Measurements from ENCODE around the gene IFT172. TPM values are rescaled to one million over a fixed set of nuclear protein-coding genes. Genes with fewer than 3 reads are reported as not detected.

Gene IFT172
- total RNA-seq, 1 experiment from 2014 or later = 26.2 TPM

- H3K4me2 ChIP-seq = no peak overlapping the region
- no peaks in the 10 kb centered on the region for H3K27me3 ChIP-seq (ENCODE audit: insufficient read depth, low read depth)
- H2AFZ ChIP-seq = no peak overlapping the region
- TF ChIP-seq, protein P1, sequence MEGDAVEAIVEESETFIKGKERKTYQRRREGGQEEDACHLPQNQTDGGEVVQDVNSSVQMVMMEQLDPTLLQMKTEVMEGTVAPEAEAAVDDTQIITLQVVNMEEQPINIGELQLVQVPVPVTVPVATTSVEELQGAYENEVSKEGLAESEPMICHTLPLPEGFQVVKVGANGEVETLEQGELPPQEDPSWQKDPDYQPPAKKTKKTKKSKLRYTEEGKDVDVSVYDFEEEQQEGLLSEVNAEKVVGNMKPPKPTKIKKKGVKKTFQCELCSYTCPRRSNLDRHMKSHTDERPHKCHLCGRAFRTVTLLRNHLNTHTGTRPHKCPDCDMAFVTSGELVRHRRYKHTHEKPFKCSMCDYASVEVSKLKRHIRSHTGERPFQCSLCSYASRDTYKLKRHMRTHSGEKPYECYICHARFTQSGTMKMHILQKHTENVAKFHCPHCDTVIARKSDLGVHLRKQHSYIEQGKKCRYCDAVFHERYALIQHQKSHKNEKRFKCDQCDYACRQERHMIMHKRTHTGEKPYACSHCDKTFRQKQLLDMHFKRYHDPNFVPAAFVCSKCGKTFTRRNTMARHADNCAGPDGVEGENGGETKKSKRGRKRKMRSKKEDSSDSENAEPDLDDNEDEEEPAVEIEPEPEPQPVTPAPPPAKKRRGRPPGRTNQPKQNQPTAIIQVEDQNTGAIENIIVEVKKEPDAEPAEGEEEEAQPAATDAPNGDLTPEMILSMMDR (conservative IDR thresholded peaks at IDR 0.05) = no peak
- no peak for TF ChIP-seq EZH2 (IDR thresholded peaks at IDR 0.05; ENCODE audit: low read depth)
- no peaks in the 10 kb centered on the region for H3K9me2 ChIP-seq (ENCODE audit: insufficient read depth)
- no peak overlapping the region for H3K4me3 ChIP-seq
- H3K4me1 ChIP-seq (replicated peaks; ENCODE audit: insufficient read depth) = peaks cover 15% of the 10 kb centered on the region
- H3K27ac ChIP-seq = no peak overlapping the region
- no TSS peak for BruUV-seq (replicated peaks)
- ChIA-PET POLR2A (ENCODE audit: unreplicated experiment) (no interaction called here), CTCF (no interaction called here)
- H3K9me3 ChIP-seq (ENCODE audit: insufficient read depth, low read depth) = no peaks in the 10 kb centered on the region
- H3K79me2 ChIP-seq (ENCODE audit: low read depth) = no peaks in the 10 kb centered on the region
- DNase-seq = no peak
- intact Hi-C loops (cut with micrococcal nuclease; ENCODE audit: unreplicated experiment) = no loop called here
- H4K20me1 ChIP-seq (ENCODE audit: insufficient read depth) = no peaks in the 10 kb centered on the region
- H3K36me3 ChIP-seq (ENCODE audit: low read depth) = no peaks in the 10 kb centered on the region
- peaks cover 13% of the 10 kb centered on the region for H3F3A ChIP-seq (ENCODE audit: insufficient read depth, low read depth)
These were observed 42.4 kb upstream of the IFT172 start for GRCh38 chr2:27531983-27532382.

GRCh38 chr2:27527182-27527581, 37.6 kb upstream of the IFT172 start:
- H4K20me1 ChIP-seq (ENCODE audit: insufficient read depth) = no peaks in the 10 kb centered on the region
- TF ChIP-seq, protein P1 (conservative IDR thresholded peaks at IDR 0.05) = no peak
- no peak for TF ChIP-seq EZH2 (IDR thresholded peaks at IDR 0.05; ENCODE audit: low read depth)
- H3F3A ChIP-seq (ENCODE audit: insufficient read depth, low read depth) = peaks cover 22% of the 10 kb centered on the region
- no peaks in the 10 kb centered on the region for H3K36me3 ChIP-seq (ENCODE audit: low read depth)
- ChIA-PET POLR2A (ENCODE audit: unreplicated experiment) (interaction anchor here (0.7 to 1.0 kb wide), 2 partner anchors 33 to 57 kb away, joined by 3 read pairs; no protein-coding TSS in a partner anchor), CTCF (no interaction called here)
- H3K4me2 ChIP-seq = peak overlapping the region; percentile 59
- H3K79me2 ChIP-seq (ENCODE audit: low read depth) = no peaks in the 10 kb centered on the region
- no peaks in the 10 kb centered on the region for H3K9me3 ChIP-seq (ENCODE audit: insufficient read depth, low read depth)
- H2AFZ ChIP-seq = no peak overlapping the region
- BruUV-seq (replicated peaks) = no TSS peak
- H3K27ac ChIP-seq = peak overlapping the region; percentile 94
- DNase-seq = peak; percentile 45 to 95
- intact Hi-C loops (cut with micrococcal nuclease; ENCODE audit: unreplicated experiment) = no loop called here
- H3K27me3 ChIP-seq (ENCODE audit: insufficient read depth, low read depth) = no peaks in the 10 kb centered on the region
- H3K9me2 ChIP-seq (ENCODE audit: insufficient read depth) = no peaks in the 10 kb centered on the region
- H3K4me3 ChIP-seq = no peak overlapping the region
- H3K4me1 ChIP-seq (replicated peaks; ENCODE audit: insufficient read depth) = peaks cover 20% of the 10 kb centered on the region

DNA sequence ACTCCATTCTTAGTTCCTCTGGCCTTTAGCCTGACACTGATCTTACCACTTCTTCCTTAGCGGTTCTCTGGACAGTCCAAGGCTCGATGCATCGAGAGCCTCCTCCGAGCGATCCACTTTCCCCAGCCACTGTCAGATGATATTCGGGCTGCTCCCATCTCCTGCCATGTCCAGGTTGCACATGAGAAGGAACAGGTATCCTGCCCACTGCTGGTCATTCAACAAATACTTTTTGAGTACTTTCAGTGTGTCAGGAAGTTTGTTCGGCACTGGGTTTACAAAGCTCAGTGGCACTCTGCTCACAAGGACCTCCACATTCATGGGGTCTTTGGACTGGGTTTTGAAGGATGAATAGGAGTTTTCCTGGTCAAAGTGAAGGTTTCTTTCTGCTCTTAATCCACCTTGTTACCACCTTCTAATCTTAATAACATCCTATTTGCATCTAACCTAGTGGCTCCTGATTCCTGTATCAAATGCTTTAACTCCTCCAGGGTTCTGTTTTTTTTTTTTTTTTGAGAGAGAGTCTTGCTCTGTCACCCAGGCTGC, 32.9 kb upstream of the IFT172 start:
- intact Hi-C loops (cut with micrococcal nuclease; ENCODE audit: unreplicated experiment) = no loop called here
- peaks cover 12% of the 10 kb centered on the region for H3F3A ChIP-seq (ENCODE audit: insufficient read depth, low read depth)
- CTCF ChIA-PET = no interaction called here
- H3K27me3 ChIP-seq (ENCODE audit: insufficient read depth, low read depth) = no peaks in the 10 kb centered on the region
- H3K9me3 ChIP-seq (ENCODE audit: insufficient read depth, low read depth) = no peaks in the 10 kb centered on the region
- POLR2A ChIA-PET (ENCODE audit: unreplicated experiment) = no interaction called here
- H4K20me1 ChIP-seq (ENCODE audit: insufficient read depth) = no peaks in the 10 kb centered on the region
- TF ChIP-seq EZH2 (IDR thresholded peaks at IDR 0.05; ENCODE audit: low read depth) = no peak
- TF ChIP-seq, protein P1 (conservative IDR thresholded peaks at IDR 0.05) = no peak; the same call in 1 of the 2 replicates
- H3K79me2 ChIP-seq (ENCODE audit: low read depth) = no peaks in the 10 kb centered on the region
- no peak for DNase-seq
- H3K4me2 ChIP-seq = no peak overlapping the region
- H3K4me3 ChIP-seq = no peak overlapping the region
- H3K27ac ChIP-seq = no peak overlapping the region
- no TSS peak for BruUV-seq (replicated peaks)
- H2AFZ ChIP-seq = no peak overlapping the region
- peaks cover 11% of the 10 kb centered on the region for H3K4me1 ChIP-seq (replicated peaks; ENCODE audit: insufficient read depth)
- H3K36me3 ChIP-seq (ENCODE audit: low read depth) = no peaks in the 10 kb centered on the region
- H3K9me2 ChIP-seq (ENCODE audit: insufficient read depth) = no peaks in the 10 kb centered on the region

All from PC-9 (cell line).